ENCODE results near the gene USP28.
"Not testable (repeated sequence)": the region's sequence is repeated elsewhere in the genome, so short reads cannot be mapped to it uniquely, and the experiment has no call there.

DNA sequence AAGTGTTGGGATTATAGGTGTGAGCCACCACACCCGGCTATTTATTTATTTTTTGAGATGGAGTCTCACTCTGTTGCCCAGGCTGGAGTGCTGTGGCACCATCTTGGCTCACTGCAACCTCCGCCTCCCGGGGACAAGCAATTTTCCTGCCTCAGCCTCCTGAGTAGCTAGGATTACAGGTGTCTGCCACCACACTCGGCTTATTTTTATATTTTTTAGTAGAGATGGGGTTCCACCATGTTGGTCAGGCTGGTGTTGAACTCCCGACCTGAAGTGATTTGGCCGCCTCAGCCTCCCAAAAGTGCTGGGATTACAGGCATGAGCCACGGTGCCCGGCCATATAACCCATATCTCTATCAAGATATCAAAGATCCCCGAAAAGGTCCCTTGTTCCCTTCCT is 36.1 kb upstream of the USP28 start:
- TF ChIP-seq, protein P1, sequence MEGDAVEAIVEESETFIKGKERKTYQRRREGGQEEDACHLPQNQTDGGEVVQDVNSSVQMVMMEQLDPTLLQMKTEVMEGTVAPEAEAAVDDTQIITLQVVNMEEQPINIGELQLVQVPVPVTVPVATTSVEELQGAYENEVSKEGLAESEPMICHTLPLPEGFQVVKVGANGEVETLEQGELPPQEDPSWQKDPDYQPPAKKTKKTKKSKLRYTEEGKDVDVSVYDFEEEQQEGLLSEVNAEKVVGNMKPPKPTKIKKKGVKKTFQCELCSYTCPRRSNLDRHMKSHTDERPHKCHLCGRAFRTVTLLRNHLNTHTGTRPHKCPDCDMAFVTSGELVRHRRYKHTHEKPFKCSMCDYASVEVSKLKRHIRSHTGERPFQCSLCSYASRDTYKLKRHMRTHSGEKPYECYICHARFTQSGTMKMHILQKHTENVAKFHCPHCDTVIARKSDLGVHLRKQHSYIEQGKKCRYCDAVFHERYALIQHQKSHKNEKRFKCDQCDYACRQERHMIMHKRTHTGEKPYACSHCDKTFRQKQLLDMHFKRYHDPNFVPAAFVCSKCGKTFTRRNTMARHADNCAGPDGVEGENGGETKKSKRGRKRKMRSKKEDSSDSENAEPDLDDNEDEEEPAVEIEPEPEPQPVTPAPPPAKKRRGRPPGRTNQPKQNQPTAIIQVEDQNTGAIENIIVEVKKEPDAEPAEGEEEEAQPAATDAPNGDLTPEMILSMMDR (IDR thresholded peaks at IDR 0.05; ENCODE audit: low read length) = not testable (repeated sequence)
- not testable (repeated sequence) for TF ChIP-seq EZH2 (optimal IDR thresholded peaks at IDR 0.05; ENCODE audit: low read depth, low read length); EZH2phosphoT487 (IDR thresholded peaks at IDR 0.05; ENCODE audit: low read length)
